Measurements from ENCODE around the gene PHACTR3. TPM values are rescaled to one million over a fixed set of nuclear protein-coding genes. Genes with fewer than 3 reads are reported as not detected.

PHACTR3 gene
- total RNA-seq, 1 experiment from 2014 or later, result not detected

GRCh38 chr20:59825563-59825920, 221.2 kb downstream of the PHACTR3 start:
- CTCF ChIA-PET, result no interaction called here
- Histone ChIP-seq H3K4me3 (replicated peaks in 1 of 2; ENCODE audit: low read depth in 1 of 2, low read length in 2 of 2) (no peak overlapping the region), H3K27me3 (ENCODE audit: insufficient read depth, low read length) (peaks cover 12% of the 10 kb centered on the region; the same call in 1 of the 2 replicates), H2AFZ (ENCODE audit: low read depth, low read length, poor library complexity, severe bottlenecking) (no peak overlapping the region), H3K36me3 (ENCODE audit: control insufficient read depth in 1 of 2, insufficient read depth in 2 of 2, low read length in 2 of 2) (no peaks in the 10 kb centered on the region), H3K9ac (ENCODE audit: low read length) (no peak overlapping the region), H3K4me1 (ENCODE audit: control insufficient read depth in 1 of 2, insufficient read depth in 2 of 2, low read length in 2 of 2) (no peaks in the 10 kb centered on the region), H3K4me2 (ENCODE audit: low read length) (no peak overlapping the region), H3K27ac (ENCODE audit: low read depth, low read length) (no peak overlapping the region), H3K9me3 (ENCODE audit: control insufficient read depth in 1 of 2, insufficient read depth in 1 of 2, low read depth in 1 of 2, low read length in 2 of 2) (no peaks in the 10 kb centered on the region), H3K79me2 (ENCODE audit: insufficient read depth, low read length) (no peaks in the 10 kb centered on the region), H3K9me2 (ENCODE audit: insufficient read depth) (no peaks in the 10 kb centered on the region), H4K20me1 (ENCODE audit: insufficient read depth) (no peaks in the 10 kb centered on the region)
- intact Hi-C loops (cut with micrococcal nuclease), result no loop called here
- POLR2A ChIA-PET, result no interaction called here
- RAD21 ChIA-PET (ENCODE audit: low non-redundant PET in 1 of 2, low total read pairs in 2 of 2, uncharacterized antibody in 2 of 2, unreplicated experiment in 2 of 2), result no interaction called here
- DNase-seq (ENCODE audit: low read depth, low spot score), result no peak
- no peak for ATAC-seq
- TF ChIP-seq CBX3 (IDR thresholded peaks at IDR 0.05; ENCODE audit: low read depth) (no peak), REST (IDR thresholded peaks at IDR 0.05; ENCODE audit: low read depth) (no peak), POLR2AphosphoS5 (IDR thresholded peaks at IDR 0.05; ENCODE audit: low read depth, low read length) (no peak), EZH2 (IDR thresholded peaks at IDR 0.05) (no peak), EZH2phosphoT487 (IDR thresholded peaks at IDR 0.05; ENCODE audit: borderline replicate concordance) (no peak), SIN3A (IDR thresholded peaks at IDR 0.05; ENCODE audit: low read depth) (no peak), ELF1 (IDR thresholded peaks at IDR 0.05; ENCODE audit: borderline replicate concordance, low read depth) (no peak)
- TF ChIP-seq, protein P1, sequence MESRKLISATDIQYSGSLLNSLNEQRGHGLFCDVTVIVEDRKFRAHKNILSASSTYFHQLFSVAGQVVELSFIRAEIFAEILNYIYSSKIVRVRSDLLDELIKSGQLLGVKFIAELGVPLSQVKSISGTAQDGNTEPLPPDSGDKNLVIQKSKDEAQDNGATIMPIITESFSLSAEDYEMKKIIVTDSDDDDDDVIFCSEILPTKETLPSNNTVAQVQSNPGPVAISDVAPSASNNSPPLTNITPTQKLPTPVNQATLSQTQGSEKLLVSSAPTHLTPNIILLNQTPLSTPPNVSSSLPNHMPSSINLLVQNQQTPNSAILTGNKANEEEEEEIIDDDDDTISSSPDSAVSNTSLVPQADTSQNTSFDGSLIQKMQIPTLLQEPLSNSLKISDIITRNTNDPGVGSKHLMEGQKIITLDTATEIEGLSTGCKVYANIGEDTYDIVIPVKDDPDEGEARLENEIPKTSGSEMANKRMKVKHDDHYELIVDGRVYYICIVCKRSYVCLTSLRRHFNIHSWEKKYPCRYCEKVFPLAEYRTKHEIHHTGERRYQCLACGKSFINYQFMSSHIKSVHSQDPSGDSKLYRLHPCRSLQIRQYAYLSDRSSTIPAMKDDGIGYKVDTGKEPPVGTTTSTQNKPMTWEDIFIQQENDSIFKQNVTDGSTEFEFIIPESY (IDR thresholded peaks at IDR 0.05; ENCODE audit: extremely low read depth, insufficient replicate concordance, low read length), result no peak
- no TSS peak for BruUV-seq (replicated peaks)

Measured in HCT116 (cell line).